GM18858 (cell line): ENCODE results near the gene C1orf210.

Experiments
- ATAC-seq: cut with Tn5 transposase; IDR thresholded peaks from one replicate; pipeline ENCODE4 v1.9.1; 2021; ENCODE audit not compliant: unreplicated experiment

Gene C1orf210

GRCh38 chr1:43253876-43254275, 31.5 kb downstream of the C1orf210 start:
- ATAC-seq: no peak

- ATAC-seq: no peak
These were observed 32.2 kb downstream of the C1orf210 start for GRCh38 chr1:43253173-43253572.

- no peak for ATAC-seq
These were observed 33.2 kb downstream of the C1orf210 start for GRCh38 chr1:43252225-43252624.

GRCh38 chr1:43251024-43251423, 34.4 kb downstream of the C1orf210 start:
- ATAC-seq: no peak

GRCh38 chr1:43250351-43250761, 35.0 kb downstream of the C1orf210 start:
- no peak for ATAC-seq

GRCh38 chr1:43247256-43247921, 38.0 kb downstream of the C1orf210 start:
- no peak for ATAC-seq

- no peak for ATAC-seq
These were observed 38.7 kb downstream of the C1orf210 start for GRCh38 chr1:43246466-43247213.

GRCh38 chr1:43243299-43243698, 42.1 kb downstream of the C1orf210 start:
- no peak for ATAC-seq

GRCh38 chr1:43241413-43241836, 44.0 kb downstream of the C1orf210 start:
- no peak for ATAC-seq

- peak; percentile 58 for ATAC-seq
These were observed 45.9 kb downstream of the C1orf210 start for GRCh38 chr1:43239484-43239883.

- ATAC-seq: no peak
These were observed 46.4 kb downstream of the C1orf210 start for GRCh38 chr1:43238991-43239469.

GRCh38 chr1:43238085-43238484, 47.3 kb downstream of the C1orf210 start:
- no peak for ATAC-seq

GRCh38 chr1:43237121-43237520, 48.3 kb downstream of the C1orf210 start:
- ATAC-seq: no peak

GRCh38 chr1:43235451-43236121, 49.8 kb downstream of the C1orf210 start:
- ATAC-seq: no peak

GRCh38 chr1:43235040-43235439, 50.3 kb downstream of the C1orf210 start:
- ATAC-seq: no peak

- ATAC-seq: no peak
These were observed 51.1 kb downstream of the C1orf210 start for GRCh38 chr1:43234267-43234666.

- ATAC-seq: no peak
These were observed 51.8 kb downstream of the C1orf210 start for GRCh38 chr1:43233631-43234030.

GRCh38 chr1:43232482-43232881, 52.9 kb downstream of the C1orf210 start:
- ATAC-seq: no peak

GRCh38 chr1:43232074-43232473, 53.3 kb downstream of the C1orf210 start:
- ATAC-seq: no peak
